A549 (cell line): ENCODE data around the gene PGM5.
"Not testable (repeated sequence)": the region's sequence is repeated elsewhere in the genome, so short reads cannot be mapped to it uniquely, and the experiment has no call there.

Source experiments
- BCL3 ChIP-seq: fragments of >200 bp; sonication (Bioruptor Twin); formaldehyde crosslinking; IDR thresholded peaks from 3 replicates; pipeline ENCODE4 v1.6.1; 2016
- CTCF ChIP-seq: fragments of >200 bp; sonication (Bioruptor Twin); formaldehyde crosslinking; IDR thresholded peaks from 3 replicates; pipeline ENCODE4 v1.5.1; 2016
- EHMT2 ChIP-seq: fragments of 200-600 bp; sonication (generic); IDR thresholded peaks from 2 replicates; pipeline ENCODE4 v1.6.1; 2016; ENCODE audit warnings: antibody characterized with exemption, low read depth, mild to moderate bottlenecking, moderate library complexity
- FOXS1 ChIP-seq: fragments of 250-450 bp; sonication (Bioruptor Pico); IDR thresholded peaks from 2 replicates; pipeline ENCODE4 v1.5.0; 2020; ENCODE audit warnings: mild to moderate bottlenecking, moderate library complexity
- JUNB ChIP-seq: fragments of >200 bp; sonication (Bioruptor Twin); formaldehyde crosslinking; IDR thresholded peaks from 2 replicates; pipeline ENCODE4 v1.6.1; 2016
- MAX ChIP-seq: IDR thresholded peaks from 2 replicates; pipeline ENCODE4 v1.6.1; 2012
- PHF8 ChIP-seq: fragments of 200-600 bp; sonication (generic); IDR thresholded peaks from 2 replicates; pipeline ENCODE4 v1.6.1; 2016; ENCODE audit warnings: low read depth, mild to moderate bottlenecking, antibody characterized with exemption, moderate library complexity, borderline replicate concordance

- TF ChIP-seq MAX; CTCF; FOXS1 (CRISPR knock-in tag); PHF8; JUNB; EHMT2; BCL3: not testable (repeated sequence)
Measured at GRCh38 chr9:68343242-68343641, 13.2 kb upstream of the PGM5 start.
